Liver (tissue), 1 donor: ENCODE measurements around the gene YPEL3.

Source experiments
- TAF1 ChIP-seq: conservative IDR thresholded peaks from 2 replicates; pipeline ENCODE4 v1.6.1; 2016; ENCODE audit warnings: antibody characterized with exemption, mild to moderate bottlenecking
- TF ChIP-seq, protein P1 (sequence below): IDR thresholded peaks from 2 replicates; pipeline ENCODE4 v1.6.1; 2016; ENCODE audit warnings: antibody characterized with exemption
- donor health status: healthy.

DNA sequence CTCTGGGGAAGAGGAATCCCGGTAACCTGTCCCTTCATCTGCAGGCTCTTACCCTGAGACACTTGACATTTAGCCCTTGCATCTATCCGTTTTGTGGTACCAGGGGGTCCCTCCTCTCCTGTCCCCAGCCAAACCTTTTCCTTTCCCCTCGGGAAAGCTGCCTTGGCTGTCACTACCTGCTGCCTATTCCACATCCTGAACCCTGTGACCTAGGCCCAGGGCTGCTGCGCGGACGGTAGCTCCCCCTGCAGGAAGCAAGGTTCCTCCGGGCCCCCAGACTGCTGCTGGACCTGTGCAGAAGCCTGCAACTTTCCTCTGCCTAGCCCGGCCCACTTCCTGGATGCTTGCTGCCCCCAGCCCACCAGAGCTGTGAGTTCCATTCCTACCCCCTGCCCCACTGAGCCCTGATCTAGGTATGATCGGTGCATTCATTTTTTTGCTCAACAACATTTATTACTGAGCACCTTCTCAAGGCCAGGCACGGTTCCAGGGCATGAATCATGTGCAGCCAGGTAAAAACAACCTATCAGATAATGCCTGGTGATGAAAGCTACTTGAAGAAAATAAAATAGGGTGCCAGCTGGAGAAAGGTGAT, 41.0 kb downstream of the YPEL3 start:
- TF ChIP-seq TAF1: no peak
- TF ChIP-seq, protein P1, sequence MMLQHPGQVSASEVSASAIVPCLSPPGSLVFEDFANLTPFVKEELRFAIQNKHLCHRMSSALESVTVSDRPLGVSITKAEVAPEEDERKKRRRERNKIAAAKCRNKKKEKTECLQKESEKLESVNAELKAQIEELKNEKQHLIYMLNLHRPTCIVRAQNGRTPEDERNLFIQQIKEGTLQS: no peak
